NCI-H2107 (cell line): ENCODE measurements around the gene MED13L.

Source experiments
- DNase-seq: peaks from one replicate; lab custom pipeline; 2025; lab: John Stamatoyannopoulos, UW

The MED13L gene

GRCh38 chr12:115968211-115968610 lies 309.3 kb downstream of the MED13L start:
- DNase-seq, result no peak

GRCh38 chr12:115966376-115966775 lies 311.1 kb downstream of the MED13L start:
- DNase-seq, result no peak

GRCh38 chr12:115964626-115965025 lies 312.9 kb downstream of the MED13L start:
- no peak for DNase-seq

GRCh38 chr12:115964214-115964613 lies 313.3 kb downstream of the MED13L start:
- DNase-seq, result no peak

GRCh38 chr12:115962216-115962615 lies 315.3 kb downstream of the MED13L start:
- no peak for DNase-seq

- no peak for DNase-seq
These were observed 316.4 kb downstream of the MED13L start for GRCh38 chr12:115960868-115961802.

GRCh38 chr12:115957686-115958290 lies 319.7 kb downstream of the MED13L start:
- no peak for DNase-seq

- no peak for DNase-seq
These were observed 320.8 kb downstream of the MED13L start for GRCh38 chr12:115956659-115957058.

GRCh38 chr12:115956236-115956635 lies 321.3 kb downstream of the MED13L start:
- DNase-seq, result no peak

- DNase-seq, result no peak
These were observed 324.0 kb downstream of the MED13L start for GRCh38 chr12:115953450-115953849.

GRCh38 chr12:115953031-115953430 lies 324.5 kb downstream of the MED13L start:
- no peak for DNase-seq

- no peak for DNase-seq
These were observed 326.5 kb downstream of the MED13L start for GRCh38 chr12:115950959-115951358.

GRCh38 chr12:115949675-115950074 lies 327.8 kb downstream of the MED13L start:
- DNase-seq, result no peak

GRCh38 chr12:115947696-115948062 lies 329.8 kb downstream of the MED13L start:
- DNase-seq, result no peak

- DNase-seq, result no peak
These were observed 330.4 kb downstream of the MED13L start for GRCh38 chr12:115946867-115947695.

GRCh38 chr12:115946092-115946491 lies 331.4 kb downstream of the MED13L start:
- DNase-seq, result no peak

GRCh38 chr12:115945491-115945885 lies 332.0 kb downstream of the MED13L start:
- no peak for DNase-seq

- no peak for DNase-seq
These were observed 332.5 kb downstream of the MED13L start for GRCh38 chr12:115944837-115945490.

- DNase-seq, result no peak
These were observed 333.1 kb downstream of the MED13L start for GRCh38 chr12:115944392-115944742.

- no peak for DNase-seq
These were observed 333.7 kb downstream of the MED13L start for GRCh38 chr12:115943630-115944391.

- no peak for DNase-seq
These were observed 334.2 kb downstream of the MED13L start for GRCh38 chr12:115943310-115943629.

GRCh38 chr12:115942346-115942745 lies 335.1 kb downstream of the MED13L start:
- DNase-seq, result no peak
